Activated effector memory CD4-positive, alpha-beta T cell treated with anti-CD3 and anti-CD28 coated beads, Interleukin-2, amount 50 U/mL, for 16 hours (primary cell): ENCODE results near the gene EBF4.

Experiments
- DNase-seq: peaks from one replicate; pipeline ENCODE4 v3.0.0-alpha.2; 2020

Gene EBF4

DNA sequence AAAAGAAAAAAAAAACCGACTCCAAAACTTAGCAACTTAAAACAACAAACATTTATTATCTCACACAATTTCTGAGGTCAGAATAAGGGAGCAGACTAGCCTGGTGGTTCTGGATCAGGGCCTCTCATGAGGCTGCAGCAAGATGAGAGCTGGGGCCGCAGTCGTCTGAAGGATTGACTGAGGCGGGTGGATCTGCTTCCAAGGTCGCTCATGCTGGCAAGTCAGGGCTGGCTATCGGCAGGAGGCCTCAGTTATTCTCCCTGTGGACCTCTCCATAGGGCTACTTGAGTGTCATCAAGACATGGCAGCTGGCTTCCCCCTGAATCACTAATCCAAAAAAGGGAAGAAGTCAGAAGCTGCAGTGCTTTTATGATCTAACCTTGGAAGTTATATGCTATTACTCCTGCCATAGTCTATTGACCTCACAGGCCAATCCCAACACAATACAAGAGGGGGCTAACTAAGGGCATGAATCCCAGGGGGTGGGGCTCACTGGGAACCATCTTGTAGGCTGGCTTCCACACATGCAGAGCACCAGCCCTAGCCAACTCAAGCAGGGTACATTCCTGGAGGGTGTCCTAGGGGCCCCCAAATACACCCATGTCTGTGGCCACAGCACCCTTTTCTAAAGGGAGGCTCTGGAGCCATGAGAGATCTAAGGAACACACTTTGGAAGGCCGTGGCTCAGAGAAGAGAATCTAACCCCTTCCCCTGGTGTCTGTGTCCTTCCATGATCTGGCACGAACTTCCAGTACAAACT is 11.3 kb downstream of the EBF4 start:
- no peak for DNase-seq

DNA sequence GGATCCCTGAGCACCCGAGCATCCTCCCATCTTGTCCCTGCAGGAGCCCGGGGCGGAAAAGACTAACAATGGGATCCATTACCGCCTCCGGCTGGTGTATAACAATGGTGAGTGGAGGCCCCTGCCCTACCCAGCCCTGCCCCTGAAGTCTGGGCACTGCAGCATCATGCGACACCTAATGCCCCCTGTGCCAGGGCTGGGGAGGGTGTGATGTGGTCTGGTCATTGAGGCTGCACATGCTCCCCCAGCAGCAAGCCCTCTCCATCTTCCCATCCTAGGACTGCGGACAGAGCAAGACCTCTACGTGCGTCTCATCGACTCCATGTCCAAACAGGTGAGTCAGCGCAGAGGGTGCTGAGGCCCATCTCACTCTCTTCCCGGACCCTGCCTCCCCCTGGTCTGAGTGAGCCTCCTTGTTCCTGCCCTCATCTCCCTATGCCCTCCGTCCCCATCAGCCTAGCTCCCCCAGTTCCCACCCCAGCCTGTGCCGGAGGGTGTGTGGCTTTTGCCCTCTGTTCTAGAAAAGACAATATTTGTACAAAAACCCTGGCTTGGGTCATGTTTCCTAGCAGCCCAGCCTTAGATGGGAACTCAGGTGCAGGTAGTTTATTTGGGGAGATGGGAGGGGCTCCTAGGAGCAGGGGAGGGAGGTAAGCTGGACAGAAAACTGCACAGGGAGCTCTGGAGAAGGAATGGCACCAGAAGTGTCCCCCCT is 13.5 kb downstream of the EBF4 start:
- DNase-seq: peak; percentile 60

GRCh38 chr20:2706688-2707352 is 14.2 kb downstream of the EBF4 start:
- DNase-seq: peak; percentile 49

DNA sequence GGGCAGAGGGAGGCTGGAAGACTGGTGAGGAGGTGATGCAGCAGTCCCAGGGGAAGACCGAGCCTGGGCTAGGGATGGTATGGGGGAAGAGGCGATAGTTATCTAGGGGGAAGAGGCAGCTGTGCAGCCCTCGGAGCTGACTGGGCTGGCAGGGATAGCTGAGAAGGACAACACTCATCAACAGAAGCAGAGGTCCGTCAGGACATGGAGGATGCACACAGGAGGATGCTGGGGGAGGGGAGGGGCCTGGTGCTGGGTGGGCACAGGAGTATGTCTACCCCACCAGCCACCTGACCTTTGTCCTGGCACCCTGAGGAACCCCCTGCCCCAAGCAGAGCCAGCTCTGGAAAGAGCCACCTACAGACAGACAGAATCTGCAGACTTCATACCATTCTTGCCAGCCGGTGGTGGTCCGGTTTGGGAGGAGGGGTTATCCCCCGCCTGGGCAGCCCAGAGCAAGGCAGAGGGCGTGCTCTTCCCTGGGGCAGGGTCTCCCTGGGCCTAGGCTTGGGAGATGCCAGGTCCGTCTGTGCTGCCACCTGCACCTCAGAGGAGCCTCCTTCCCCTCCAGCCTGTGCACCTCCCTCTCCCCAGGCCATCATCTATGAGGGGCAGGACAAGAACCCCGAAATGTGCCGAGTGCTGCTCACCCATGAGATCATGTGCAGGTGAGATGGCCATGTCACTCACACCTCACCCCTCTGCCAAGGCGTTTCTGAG is 14.9 kb downstream of the EBF4 start:
- DNase-seq: peak; percentile 58

DNA sequence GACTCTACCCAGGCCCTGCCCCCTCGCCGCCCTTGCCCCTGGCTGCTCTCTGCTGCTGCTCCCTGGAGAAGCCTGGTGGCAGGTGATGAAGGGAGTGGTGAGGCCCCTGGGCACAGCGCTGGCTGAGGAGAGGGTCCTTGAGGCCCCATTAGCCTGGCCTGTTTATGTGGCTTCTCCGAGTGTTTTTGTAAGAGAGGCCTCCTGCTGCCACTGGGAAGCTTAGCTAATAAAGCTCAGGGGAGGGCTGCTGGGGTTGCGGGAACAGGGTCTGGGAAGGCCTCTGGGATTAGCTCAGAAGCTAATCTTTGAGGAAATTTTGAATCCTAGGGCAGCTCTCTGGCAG is 15.5 kb downstream of the EBF4 start:
- peak; percentile 46 for DNase-seq

DNA sequence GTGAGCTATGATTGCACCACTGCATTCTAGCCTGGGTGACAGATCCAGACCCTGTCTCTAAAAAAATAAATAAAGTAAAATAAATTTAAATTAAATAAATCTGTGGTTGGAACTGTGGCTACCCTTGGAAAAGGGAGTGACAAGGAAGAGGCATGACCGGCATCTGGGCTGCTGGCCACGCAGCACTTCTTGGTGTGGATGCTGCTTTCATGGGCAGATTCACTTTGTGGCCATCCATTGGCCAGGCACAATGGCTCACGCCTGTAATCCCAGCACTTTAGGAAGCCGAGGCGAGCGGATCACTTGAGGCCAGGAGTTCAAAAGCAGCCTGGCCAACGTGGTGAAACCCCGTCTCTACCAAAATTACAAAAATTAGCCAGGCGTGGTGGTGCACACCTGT is 16.1 kb downstream of the EBF4 start:
- DNase-seq: peak; percentile 12

- peak; percentile 42 for DNase-seq
These were observed 16.8 kb downstream of the EBF4 start for GRCh38 chr20:2709205-2709981.

GRCh38 chr20:2713285-2713684 is 20.7 kb downstream of the EBF4 start:
- DNase-seq: no peak

DNA sequence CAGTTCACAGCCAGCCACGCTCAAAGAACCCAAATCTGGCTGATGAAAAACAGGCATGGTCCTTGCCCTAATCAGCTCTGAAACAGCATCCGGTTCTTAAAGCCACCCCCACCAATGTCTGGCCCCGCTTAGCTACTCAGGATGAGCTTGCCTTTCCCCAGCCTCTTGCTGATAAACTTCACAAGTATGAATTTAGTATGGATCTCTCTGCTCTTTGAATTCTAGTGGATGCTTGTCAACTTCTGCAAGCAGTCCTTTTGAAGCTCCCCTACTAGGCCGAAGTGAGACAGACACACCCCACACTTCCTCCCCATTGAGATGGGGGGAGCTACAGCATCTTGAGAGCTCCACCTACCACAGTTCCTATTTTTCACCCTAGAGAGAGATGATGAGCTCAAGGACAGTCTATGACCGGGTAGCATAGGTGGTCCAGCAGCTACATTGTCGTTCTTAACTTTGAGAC is 36.7 kb downstream of the EBF4 start:
- peak; percentile 62 for DNase-seq

GRCh38 chr20:2729791-2730190 is 37.2 kb downstream of the EBF4 start:
- no peak for DNase-seq

- DNase-seq: no peak
These were observed 42.3 kb downstream of the EBF4 start for GRCh38 chr20:2734899-2735298.

DNA sequence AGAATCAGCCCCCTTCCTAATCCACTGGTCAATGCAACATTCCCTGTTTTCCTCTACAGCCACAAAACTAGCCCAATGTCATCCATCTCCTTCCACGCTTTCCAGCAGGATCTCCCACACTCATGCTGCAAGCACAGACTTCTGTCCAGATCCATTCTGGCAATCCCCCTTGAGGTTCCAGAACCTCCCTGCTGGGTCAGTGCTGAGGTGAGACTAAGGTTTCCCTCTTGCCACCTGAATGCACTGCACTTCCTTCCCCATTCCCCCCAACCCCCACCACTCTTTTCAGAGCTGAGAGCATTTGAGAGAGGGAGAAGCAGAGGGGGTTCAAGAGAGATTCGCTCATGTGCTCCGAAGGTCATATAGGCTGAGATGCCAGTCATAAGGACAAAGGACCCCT is 43.9 kb downstream of the EBF4 start:
- DNase-seq: no peak

DNA sequence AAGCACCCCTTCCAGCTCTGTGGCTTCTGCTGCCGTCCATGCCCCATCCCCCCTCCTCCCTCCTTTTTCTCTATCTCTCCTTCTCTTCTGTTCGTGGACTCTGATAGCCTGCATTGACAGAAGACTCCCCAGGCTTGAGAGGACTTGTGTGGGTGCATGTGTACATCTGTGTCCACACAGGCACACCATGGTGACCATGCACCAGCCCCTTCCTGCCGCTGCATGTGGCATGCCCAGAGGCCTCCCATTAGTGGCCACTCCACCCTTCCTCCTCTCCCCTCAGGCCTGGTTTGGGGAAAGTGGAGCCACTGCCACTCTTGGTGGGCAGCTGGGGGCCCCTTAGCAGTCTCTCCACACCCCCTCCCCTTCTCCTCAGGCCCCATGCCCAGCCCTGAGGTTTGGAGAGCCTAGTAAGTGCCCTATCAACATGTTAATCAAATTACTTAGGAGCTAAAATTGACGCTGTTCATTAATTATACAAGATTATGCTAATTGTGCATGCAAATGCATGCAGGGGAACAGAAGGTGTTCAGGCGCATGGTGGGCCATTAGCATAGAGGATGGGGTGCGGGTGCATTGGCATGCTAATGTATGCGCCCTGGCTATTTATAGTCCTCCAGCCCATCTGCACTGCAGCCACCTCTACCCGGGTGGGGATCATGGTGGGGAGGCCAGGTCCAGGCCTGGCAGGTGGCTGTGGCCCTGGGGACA is 45.9 kb downstream of the EBF4 start:
- DNase-seq: peak; percentile 44

- DNase-seq: peak; percentile 52
These were observed 46.4 kb downstream of the EBF4 start for GRCh38 chr20:2739042-2739398.

DNA sequence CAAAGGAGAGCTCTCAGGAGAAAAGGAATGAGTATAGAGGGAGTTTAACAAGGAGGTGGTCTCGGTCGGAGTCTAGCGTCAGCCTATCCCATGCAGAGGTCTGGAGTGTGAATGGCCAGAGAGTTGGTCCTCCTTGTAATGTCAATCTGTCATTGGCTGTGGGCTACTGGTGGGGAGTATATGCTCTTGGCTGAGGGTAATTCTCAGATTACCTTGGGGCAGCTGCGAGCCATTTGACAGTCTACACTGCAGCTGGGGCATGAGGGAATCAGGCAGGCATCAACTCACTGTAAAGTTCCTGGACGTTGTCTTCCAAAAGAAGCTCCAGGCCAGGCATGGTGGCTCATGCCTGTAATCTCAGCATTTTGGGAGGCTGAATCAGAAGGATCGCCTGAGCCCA is 48.1 kb downstream of the EBF4 start:
- DNase-seq: peak; percentile 3

DNA sequence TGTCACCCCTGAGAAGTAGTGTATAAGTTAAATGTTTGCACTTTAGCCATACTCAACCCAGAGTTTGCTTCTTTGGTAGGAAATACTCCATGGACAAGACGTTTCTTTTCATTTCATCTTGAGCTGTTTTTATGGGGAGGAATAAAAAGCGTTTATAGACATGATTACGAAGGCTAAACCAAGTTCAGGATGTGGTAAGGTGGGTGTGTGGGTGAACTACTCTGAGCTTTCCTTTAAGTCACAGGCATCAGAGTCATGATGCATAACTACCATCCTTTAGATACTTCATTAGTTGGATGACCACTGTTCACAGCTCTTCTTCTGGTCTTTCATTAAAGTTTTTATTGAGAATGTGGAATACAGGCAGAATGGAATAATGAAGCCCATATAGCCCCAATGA is 48.9 kb downstream of the EBF4 start:
- DNase-seq: peak; percentile 63

DNA sequence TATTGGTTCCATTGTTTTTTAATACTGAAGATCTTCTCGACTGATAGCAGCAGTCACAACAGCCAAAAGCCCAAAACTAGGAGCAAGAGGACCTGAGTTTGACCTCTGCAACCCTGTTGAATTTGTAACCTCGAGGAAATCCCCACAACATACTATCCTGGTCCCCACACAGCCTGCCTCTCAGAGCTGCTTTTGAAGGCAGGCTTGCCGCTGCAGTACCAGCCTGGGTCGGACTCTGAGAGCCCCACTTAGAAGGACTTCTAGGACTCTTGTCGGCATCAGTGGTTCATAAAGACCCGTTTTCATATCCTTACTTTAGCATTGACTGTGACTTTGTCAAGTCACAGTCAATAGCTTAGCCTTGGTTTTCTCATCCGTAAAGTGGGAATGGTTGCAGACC is 49.3 kb downstream of the EBF4 start:
- peak; percentile 64 for DNase-seq

DNA sequence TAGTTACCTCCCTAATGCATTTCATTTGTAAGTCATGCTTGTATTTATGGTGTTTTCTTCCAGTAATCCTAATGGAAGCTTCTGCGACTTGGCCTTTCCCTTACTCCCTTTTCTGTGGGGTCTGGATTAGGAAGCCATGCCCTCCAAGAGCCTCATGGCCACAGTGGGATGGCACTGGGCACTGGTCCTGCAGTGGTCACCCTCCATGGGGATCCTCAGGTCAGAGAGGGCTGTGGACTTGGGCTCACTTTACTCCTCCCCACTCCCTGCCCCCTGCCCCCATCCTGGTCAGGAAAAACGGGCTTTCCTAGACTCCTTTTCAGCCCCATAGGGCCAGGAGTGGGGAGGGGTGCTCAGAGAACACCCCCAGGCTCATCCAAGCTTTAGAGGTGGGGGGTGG is 49.9 kb downstream of the EBF4 start:
- peak; percentile 53 for DNase-seq

DNA sequence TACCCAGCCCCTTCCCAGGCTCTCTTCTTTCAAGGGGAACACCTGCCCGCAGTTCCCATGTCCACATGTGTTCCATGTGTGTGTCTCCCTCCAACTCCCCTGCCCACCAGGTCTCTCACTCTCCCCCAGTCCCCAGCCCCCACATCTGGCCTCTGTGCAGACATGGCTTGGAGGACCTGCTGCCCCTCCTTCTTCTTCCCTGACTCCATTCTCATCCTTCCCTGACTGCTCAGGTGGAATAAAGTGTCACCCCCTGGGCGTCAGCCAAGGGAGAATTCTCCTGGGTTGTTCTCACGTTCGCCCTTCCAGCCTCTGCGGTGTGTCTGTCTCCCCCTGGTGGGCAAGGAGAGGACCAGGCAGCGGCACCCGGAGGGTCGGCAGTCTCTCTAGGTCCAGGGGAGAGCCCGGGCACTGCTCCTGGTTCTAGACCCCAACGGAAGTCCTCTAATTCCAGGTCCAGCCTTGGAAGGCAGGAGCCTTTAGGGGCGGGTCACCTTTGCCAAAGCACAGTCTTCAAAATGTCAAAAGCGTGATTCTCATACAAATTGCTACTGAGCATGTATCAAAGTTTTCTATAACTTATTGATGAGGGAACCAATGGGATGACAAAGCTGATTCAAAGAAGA is 50.5 kb downstream of the EBF4 start:
- peak; percentile 89 for DNase-seq

DNA sequence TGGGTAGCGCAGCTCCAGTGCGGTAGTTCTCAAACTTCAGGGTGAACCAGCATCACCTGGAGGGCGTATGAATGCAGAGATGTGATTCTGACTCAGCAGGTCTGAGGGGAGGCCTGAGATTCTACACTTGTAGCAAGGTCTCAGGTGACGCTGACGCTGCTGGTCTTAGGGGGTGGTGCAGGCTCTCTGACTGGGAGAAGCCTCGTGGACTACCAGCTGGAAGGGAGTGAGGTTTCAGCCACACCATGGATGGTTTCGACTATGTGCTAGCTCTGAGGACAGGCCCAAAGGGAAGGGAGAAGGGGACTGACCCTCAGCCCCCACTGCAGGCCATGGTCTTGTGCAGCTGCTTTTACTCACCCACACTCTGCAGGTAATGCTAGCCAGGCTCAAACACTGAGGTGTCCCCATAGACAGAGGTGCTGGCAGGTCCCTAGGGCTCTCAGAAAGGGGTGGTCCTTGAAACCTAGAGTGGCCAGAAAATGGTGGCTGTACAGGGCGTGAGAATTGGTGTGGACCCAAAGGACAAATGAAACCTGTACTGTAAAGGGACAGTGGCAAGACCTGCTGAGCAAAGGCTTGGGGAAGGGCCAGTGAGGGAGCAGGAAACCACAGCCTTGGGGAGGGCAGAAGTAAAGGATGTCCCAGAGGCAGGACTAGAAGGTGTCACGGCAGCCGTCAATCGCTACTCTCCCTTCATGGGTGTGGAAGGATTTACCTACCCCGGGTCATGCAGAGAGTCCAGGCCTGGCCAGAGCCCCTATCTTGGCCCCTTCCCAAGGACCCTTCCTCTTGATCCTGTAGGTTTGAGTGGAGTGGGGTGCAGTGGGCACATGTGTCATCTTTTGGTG is 52.7 kb downstream of the EBF4 start:
- peak; percentile 50 for DNase-seq
